Colonic mucosa (tissue), 4 donors: ENCODE results near the gene FLII. TPM values are rescaled to one million over a fixed set of nuclear protein-coding genes. Genes with fewer than 3 reads are reported as not detected.

Source experiments
- DNase-seq: peaks from one replicate; pipeline ENCODE4 v3.0.0-alpha.2; 2020
- H3K27ac ChIP-seq: fragments of 200-600 bp; one replicate; pipeline ENCODE4 v1.8.0; 2021
- H3K27me3 ChIP-seq: fragments of 200-600 bp; one replicate; pipeline ENCODE4 v1.8.0; 2021
- H3K36me3 ChIP-seq: fragments of 200-600 bp; one replicate; pipeline ENCODE4 v1.8.0; 2021
- H3K4me1 ChIP-seq: fragments of 200-600 bp; one replicate; pipeline ENCODE4 v1.8.0; 2021; ENCODE audit warnings: mild to moderate bottlenecking
- H3K4me3 ChIP-seq: fragments of 200-600 bp; one replicate; pipeline ENCODE4 v1.8.0; 2021
- H3K9ac ChIP-seq, 2 donors: one replicate each; pipeline ENCODE4 v1.7.0; 2013; ENCODE audit warnings: control low read depth in 2 of 2, low read depth in 2 of 2, low read length in 2 of 2
- H3K9me3 ChIP-seq: fragments of 200-600 bp; one replicate; pipeline ENCODE4 v1.8.0; 2021
- intact Hi-C: fragments of 100-400 bp; cut with DNase I; formaldehyde crosslinking; loops from one replicate; pipeline ENCODE4 v1.14.1; 2022
- total RNA-seq, 2 donors: library from RNA; stranded (reverse); fragmentation: NEBNext Ultra II Directional in 1 of 2; extraction: Animal tissue kit (Norgen Biotek cat#: 25700) in 1 of 2; gene quantifications; one replicate each; pipeline ENCODE4 v1.2.1, GENCODE V29; 2021
- TF ChIP-seq, protein P1 (sequence below): fragments of 200-600 bp; IDR thresholded peaks from one replicate; pipeline ENCODE4 v1.8.0; 2022; ENCODE audit warnings: antibody characterized with exemption, mild to moderate bottlenecking
- donor health status: healthy.
- donor health status: DM: no; HTN: no; CAD: no.
- donor health status: DM: no; HTN: no; CAD: no.

The FLII gene
- total RNA-seq, 2 donors from 2014 or later, result 263 to 293 TPM

DNA sequence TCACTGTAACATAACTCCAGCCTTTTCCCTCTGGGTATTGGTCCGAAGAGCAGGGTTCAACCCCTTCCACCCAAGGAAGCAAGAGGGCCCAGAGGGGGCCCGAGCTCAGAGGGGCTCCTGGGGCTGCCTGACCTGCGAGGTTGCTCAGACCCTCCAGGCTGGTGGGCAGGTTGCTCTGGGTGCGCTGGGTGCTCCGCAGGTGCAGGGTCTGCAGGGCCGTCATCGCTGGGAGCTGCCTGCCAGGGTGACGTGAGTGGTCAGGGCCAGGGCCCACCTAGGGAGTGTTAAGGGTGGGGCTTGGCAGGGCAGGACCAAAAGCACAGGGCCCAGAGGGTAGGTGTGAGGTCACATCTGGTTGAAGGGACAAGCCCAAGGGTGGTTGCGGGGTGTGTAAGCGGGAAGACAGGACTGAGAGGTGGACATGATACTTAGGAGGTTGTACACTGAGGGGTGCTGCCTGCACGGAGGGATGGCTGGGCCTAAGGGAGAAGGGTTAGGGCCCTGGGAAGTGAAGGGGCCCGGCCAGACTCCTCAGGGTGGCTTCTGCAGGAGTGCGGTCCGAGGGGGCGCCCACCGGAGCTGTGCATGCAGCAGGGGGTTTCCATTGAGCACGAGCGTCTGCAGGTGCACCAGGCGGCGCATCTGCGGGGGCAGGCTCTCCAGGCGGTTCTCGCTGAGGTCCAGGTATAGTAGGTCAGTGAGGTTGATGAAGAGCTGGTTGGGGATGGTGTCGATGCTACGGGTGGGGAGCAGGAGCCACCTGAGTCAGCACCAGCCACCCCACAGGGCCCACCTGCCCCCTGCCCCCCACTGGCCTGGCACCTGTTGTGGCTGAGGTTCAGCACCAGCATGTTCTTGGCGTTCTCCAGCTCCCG, 4.4 kb downstream of the FLII start:
- H3K4me3 ChIP-seq, result no peak overlapping the region
- no peak overlapping the region for H3K27ac ChIP-seq
- no peaks in the 10 kb centered on the region for H3K27me3 ChIP-seq
- no peaks in the 10 kb centered on the region for H3K9me3 ChIP-seq
- intact Hi-C loops, result no loop called here
- no peak overlapping the region for H3K9ac ChIP-seq
- TF ChIP-seq, protein P1, sequence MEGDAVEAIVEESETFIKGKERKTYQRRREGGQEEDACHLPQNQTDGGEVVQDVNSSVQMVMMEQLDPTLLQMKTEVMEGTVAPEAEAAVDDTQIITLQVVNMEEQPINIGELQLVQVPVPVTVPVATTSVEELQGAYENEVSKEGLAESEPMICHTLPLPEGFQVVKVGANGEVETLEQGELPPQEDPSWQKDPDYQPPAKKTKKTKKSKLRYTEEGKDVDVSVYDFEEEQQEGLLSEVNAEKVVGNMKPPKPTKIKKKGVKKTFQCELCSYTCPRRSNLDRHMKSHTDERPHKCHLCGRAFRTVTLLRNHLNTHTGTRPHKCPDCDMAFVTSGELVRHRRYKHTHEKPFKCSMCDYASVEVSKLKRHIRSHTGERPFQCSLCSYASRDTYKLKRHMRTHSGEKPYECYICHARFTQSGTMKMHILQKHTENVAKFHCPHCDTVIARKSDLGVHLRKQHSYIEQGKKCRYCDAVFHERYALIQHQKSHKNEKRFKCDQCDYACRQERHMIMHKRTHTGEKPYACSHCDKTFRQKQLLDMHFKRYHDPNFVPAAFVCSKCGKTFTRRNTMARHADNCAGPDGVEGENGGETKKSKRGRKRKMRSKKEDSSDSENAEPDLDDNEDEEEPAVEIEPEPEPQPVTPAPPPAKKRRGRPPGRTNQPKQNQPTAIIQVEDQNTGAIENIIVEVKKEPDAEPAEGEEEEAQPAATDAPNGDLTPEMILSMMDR, result no peak
- peaks cover 10% of the 10 kb centered on the region for H3K4me1 ChIP-seq
- peaks cover 34% of the 10 kb centered on the region for H3K36me3 ChIP-seq
- no peak for DNase-seq

DNA sequence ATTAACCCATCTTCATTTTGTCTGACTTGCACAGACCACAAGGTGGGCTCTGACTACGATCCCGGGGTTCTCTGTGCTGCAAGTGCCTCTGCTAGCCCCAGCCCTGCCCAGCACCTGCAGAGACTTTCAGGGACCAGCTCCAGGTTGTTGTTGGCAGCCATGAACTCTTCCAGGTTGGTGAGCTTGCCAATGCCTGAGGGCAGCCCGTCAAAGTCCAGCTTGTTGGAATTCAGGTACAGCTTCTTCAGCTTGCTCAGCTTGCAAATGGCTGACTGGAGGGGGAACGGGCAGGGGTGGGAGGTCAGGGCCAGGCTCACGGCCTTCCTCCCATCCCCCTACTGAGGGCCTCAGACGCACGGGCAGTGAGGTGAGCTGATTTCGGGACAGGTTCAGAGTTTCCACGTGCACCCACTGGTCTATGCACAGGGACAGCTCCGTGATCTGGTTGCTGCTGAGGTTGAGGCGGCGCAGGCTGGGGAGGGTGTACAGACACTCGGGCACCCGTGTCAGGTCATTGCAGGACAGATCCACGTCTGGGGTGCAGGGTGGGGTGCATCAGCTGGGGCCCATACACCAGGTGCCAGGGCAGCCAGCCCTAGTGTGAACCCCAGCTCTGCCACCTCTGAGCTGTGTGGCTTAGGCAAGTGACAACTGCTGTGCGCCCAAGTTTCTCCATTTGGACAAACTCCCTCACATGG, 5.2 kb downstream of the FLII start:
- no peaks in the 10 kb centered on the region for H3K27me3 ChIP-seq
- no peak for DNase-seq
- intact Hi-C loops, result no loop called here
- H3K4me1 ChIP-seq, result peaks cover 10% of the 10 kb centered on the region
- H3K4me3 ChIP-seq, result no peak overlapping the region
- TF ChIP-seq, protein P1, result no peak
- H3K9ac ChIP-seq, result no peak overlapping the region
- H3K36me3 ChIP-seq, result peaks cover 34% of the 10 kb centered on the region
- no peak overlapping the region for H3K27ac ChIP-seq
- H3K9me3 ChIP-seq, result no peaks in the 10 kb centered on the region

DNA sequence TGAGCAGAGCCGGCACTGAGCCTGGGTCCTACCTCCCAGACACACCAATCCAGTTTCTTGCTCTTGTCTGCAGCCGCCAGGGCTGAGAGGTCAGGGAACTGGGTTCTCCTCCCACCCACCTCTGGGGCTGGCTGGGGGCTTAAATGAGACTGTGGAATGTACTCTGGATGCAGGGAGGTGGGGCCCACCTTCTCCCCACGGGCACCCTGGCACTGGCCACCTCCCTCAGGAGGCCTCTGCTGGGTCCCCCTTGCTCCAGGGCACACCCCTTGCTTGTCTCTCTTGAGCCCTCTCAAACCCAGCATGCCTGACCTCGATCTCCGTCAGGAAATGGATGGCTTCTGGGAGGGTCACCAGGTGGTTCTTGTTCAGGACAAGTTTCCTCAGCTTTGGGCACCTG, 6.4 kb downstream of the FLII start:
- Histone ChIP-seq H3K27me3 (no peaks in the 10 kb centered on the region), H3K27ac (no peak overlapping the region), H3K9me3 (no peaks in the 10 kb centered on the region), H3K36me3 (peaks cover 34% of the 10 kb centered on the region), H3K4me3 (no peak overlapping the region), H3K4me1 (peaks cover 6% of the 10 kb centered on the region), H3K9ac (no peak overlapping the region)
- intact Hi-C loops, result no loop called here
- DNase-seq, result no peak
- TF ChIP-seq, protein P1, result no peak

DNA sequence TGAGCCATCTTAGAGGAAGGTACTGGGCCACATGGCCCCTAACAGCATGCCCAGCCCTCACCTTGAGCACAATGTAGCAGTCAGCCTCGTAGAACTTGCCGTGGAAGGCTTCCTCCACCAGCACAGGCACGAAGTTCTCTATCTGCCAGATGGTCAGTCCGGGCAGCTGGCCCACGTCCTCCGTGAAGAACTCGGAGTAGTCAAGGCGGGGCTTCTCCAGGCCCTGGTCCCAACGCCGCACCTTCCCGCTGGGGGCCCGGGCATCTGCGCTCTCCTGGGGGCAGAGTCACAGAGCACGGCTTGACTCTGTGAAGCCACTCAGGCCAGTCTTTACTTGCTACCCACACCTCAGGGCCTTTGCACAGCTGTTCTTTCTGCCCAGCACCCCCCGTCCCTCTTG, 7.3 kb downstream of the FLII start:
- H3K4me1 ChIP-seq, result no peaks in the 10 kb centered on the region
- H3K9me3 ChIP-seq, result no peaks in the 10 kb centered on the region
- no peaks in the 10 kb centered on the region for H3K27me3 ChIP-seq
- H3K27ac ChIP-seq, result no peak overlapping the region
- TF ChIP-seq, protein P1, result no peak
- no peak for DNase-seq
- intact Hi-C loops, result no loop called here
- H3K36me3 ChIP-seq, result peaks cover 34% of the 10 kb centered on the region
- H3K9ac ChIP-seq, result no peak overlapping the region
- H3K4me3 ChIP-seq, result no peak overlapping the region

DNA sequence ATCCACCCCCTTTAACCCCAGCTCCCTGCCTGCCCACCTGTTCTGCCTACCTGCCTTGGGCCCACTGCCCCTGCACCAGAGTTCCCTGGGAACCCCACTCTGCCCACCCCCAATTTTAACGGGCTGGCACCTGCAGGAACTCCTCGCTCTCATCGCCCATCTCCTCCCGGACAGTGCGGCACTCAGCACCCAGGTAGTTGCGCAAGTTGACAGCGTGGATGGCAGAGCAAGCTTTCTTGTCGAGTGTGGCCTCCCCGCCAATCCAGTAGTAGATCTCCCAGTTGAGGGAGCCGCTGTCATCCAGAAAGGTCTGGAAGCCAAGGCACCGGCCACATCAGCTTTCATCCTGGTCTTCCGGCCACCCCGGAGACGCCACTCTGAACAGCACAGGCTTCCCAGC, 7.8 kb downstream of the FLII start:
- Histone ChIP-seq H3K27ac (no peak overlapping the region), H3K9ac (no peak overlapping the region), H3K4me3 (no peak overlapping the region), H3K4me1 (no peaks in the 10 kb centered on the region), H3K36me3 (peaks cover 39% of the 10 kb centered on the region), H3K27me3 (no peaks in the 10 kb centered on the region), H3K9me3 (no peaks in the 10 kb centered on the region)
- no peak for DNase-seq
- TF ChIP-seq, protein P1, result no peak
- intact Hi-C loops, result no loop called here
